ENCODE results near the gene DGKZ. TPM values are rescaled to one million over a fixed set of nuclear protein-coding genes. Genes with fewer than 3 reads are reported as not detected.

Gene DGKZ
- total RNA-seq, 1 donor from 2014 or later: 52.3 TPM

Small RNA genes within 50 kb of the gene (small RNA-seq; reads per million reads assigned to genes)
- 0.05 reads per million for gene MIR4688 (ENCODE audit: low replicate concordance)

Other genes with a start within 250 kb of the DGKZ start
- 30.2 TPM for gene PHF21A, start 226.0 kb upstream of the DGKZ start, total RNA-seq
- 11.1 TPM for gene CREB3L1, start 69.8 kb upstream of the DGKZ start, total RNA-seq
- gene MDK, start 34.2 kb downstream of the DGKZ start, total RNA-seq: 81.8 TPM
- gene CHRM4, start 44.3 kb downstream of the DGKZ start, total RNA-seq: not detected
- gene AMBRA1, start 246.6 kb downstream of the DGKZ start, total RNA-seq: 27.8 TPM

All from tongue (tissue), 2 donors.